Fibroblast of villous mesenchyme (primary cell): ENCODE data around the gene C16orf89. TPM values are rescaled to one million over a fixed set of nuclear protein-coding genes. Genes with fewer than 3 reads are reported as not detected.

ENCODE experiments used
- DNase-seq: peaks from one replicate; pipeline ENCODE4 v3.0.0-alpha.2; 2010; ENCODE audit warnings: low read depth
- H3K4me3 ChIP-seq: 2 replicates; pipeline ENCODE4 v1.5.1; 2011; ENCODE audit warnings: low read depth, mild to moderate bottlenecking, low read length
- total RNA-seq: library from RNA; depleted of rRNA; stranded (reverse); fragments of >200 nt; gene quantifications from 2 replicates; pipeline ENCODE4 v1.2.3, GENCODE V29; 2012
- TF ChIP-seq, protein P1 (sequence below): IDR thresholded peaks from 2 replicates; pipeline ENCODE4 v1.5.1; 2012; ENCODE audit warnings: low read depth, mild to moderate bottlenecking, low read length; ENCODE audit not compliant: insufficient read depth

Gene C16orf89
- total RNA-seq, 1 donor = not detected

DNA sequence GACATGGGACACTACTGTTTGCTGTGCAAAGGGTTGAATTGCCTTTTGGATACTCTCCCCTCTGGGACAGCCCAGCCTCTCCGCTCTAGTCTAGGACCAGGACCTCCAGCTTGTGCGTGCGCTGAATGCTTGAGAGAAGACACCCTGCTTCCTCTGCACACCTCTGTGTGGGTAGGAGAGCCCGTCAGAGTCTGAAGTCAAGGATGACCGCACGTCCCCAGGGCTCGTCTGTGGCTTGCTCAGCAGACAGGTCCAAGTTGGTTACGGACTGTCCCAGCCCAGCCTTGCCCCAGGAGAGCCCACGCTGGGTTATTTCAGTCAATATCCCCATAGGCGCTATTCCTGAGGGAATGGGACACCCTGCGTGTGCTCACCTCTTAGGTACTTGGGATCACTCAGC is 3.7 kb downstream of the C16orf89 start:
- TF ChIP-seq, protein P1, sequence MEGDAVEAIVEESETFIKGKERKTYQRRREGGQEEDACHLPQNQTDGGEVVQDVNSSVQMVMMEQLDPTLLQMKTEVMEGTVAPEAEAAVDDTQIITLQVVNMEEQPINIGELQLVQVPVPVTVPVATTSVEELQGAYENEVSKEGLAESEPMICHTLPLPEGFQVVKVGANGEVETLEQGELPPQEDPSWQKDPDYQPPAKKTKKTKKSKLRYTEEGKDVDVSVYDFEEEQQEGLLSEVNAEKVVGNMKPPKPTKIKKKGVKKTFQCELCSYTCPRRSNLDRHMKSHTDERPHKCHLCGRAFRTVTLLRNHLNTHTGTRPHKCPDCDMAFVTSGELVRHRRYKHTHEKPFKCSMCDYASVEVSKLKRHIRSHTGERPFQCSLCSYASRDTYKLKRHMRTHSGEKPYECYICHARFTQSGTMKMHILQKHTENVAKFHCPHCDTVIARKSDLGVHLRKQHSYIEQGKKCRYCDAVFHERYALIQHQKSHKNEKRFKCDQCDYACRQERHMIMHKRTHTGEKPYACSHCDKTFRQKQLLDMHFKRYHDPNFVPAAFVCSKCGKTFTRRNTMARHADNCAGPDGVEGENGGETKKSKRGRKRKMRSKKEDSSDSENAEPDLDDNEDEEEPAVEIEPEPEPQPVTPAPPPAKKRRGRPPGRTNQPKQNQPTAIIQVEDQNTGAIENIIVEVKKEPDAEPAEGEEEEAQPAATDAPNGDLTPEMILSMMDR = no peak
- DNase-seq = no peak
- no peak overlapping the region for H3K4me3 ChIP-seq

DNA sequence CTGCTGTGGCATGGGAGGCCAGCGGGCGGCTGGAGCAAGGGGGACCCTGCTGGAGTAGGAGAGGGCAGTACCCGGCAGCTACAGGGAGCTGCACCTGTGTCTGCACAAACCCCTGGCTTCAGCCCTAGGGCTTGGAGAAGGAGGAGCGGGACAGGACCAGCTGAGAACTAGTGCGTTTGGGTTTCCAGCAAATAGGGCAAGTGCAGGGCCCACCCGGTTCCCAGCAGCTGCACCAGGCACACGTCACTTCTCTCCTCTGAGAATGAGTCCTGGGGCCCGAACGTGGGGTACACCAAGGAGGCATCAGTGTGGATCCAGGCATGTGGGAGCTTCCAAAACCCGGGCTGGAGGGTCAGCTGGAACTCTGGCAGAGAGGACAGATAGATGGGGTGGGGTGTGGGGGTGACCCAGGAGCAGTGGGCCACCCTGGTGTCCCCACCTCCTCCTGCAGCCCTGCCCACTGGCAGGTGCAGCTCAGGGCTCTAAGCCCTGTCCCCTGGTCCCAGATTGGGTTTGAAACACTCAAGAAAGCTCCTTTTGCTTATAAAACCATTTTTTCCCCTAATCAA is 5.6 kb downstream of the C16orf89 start:
- no peak overlapping the region for H3K4me3 ChIP-seq
- TF ChIP-seq, protein P1 = no peak
- DNase-seq = no peak

DNA sequence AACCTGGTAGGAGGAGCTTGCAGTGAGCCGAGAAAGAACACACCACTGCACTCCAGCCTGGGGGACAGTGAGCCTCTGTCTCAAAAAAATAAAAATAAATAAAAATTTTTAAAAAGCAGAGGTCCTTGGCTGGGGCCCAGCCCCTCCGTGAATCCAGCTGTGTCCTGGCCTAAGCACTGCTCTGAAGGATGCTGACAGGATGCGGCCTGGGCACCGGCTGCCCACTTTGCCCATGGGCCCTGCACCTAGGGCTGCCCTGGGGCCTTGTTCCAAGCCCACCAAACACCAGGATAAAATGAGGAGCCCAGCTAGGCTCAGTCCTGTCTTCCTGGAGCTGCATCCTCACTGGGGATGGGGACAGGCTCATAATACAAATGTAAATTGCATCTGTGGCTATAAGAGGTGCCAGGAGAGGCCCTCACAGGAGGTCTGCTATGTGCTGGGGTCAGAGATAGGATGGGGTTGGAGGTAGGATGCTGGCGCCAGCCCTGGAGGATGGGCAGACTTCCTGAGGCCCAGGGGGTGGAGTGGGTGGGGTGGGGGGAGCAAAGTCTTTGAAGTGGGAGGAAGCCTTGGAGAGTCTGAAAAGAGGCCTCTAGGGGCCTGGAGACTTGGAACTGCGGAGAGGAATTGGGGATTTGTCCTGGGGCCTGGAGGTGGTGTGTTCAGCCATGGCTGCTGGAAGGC is 6.2 kb downstream of the C16orf89 start:
- no peak overlapping the region for H3K4me3 ChIP-seq
- no peak for DNase-seq
- TF ChIP-seq, protein P1 = no peak

DNA sequence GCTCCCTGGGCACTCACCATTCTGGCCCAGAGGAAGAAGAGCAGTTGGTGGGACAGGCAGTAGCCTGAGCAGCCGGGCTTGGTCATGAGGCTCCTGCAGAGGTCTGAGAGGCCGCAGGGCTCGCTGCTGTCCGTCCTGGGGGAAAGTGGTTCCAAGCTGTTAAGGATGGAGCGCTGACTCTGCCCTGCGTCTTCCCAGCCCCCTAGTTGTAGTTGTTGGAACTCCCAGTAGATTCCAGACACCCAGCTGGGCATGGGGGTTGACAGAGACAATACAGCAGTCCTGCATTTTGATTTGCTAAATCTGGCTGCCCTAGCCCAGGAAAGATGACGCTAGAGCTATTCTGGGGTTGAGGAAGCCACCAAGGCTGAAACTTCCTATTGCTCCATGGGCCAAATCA is 7.3 kb downstream of the C16orf89 start:
- TF ChIP-seq, protein P1 = peak; percentile 36
- DNase-seq = no peak
- H3K4me3 ChIP-seq = no peak overlapping the region

DNA sequence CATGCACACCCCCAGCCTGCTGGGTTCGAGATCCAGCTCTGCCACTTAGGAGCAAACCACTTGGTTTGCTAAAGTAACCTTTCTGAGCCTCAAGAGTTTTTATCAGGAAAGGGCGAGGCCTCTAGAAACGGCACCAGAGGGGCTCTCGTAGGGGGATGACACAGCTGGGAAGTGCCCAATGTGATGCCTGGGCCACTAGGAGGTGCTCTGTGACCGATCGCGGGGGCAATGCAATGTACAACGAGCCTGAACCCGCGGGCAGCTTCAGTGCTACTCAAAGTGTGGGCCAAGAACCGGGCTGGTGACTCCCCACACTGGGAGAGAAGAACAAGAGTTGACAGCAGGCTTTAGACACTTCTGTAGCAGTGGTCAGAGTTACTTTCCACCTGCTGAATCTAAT is 9.4 kb downstream of the C16orf89 start:
- TF ChIP-seq, protein P1 = peak; percentile 56
- H3K4me3 ChIP-seq = no peak overlapping the region
- DNase-seq = no peak

DNA sequence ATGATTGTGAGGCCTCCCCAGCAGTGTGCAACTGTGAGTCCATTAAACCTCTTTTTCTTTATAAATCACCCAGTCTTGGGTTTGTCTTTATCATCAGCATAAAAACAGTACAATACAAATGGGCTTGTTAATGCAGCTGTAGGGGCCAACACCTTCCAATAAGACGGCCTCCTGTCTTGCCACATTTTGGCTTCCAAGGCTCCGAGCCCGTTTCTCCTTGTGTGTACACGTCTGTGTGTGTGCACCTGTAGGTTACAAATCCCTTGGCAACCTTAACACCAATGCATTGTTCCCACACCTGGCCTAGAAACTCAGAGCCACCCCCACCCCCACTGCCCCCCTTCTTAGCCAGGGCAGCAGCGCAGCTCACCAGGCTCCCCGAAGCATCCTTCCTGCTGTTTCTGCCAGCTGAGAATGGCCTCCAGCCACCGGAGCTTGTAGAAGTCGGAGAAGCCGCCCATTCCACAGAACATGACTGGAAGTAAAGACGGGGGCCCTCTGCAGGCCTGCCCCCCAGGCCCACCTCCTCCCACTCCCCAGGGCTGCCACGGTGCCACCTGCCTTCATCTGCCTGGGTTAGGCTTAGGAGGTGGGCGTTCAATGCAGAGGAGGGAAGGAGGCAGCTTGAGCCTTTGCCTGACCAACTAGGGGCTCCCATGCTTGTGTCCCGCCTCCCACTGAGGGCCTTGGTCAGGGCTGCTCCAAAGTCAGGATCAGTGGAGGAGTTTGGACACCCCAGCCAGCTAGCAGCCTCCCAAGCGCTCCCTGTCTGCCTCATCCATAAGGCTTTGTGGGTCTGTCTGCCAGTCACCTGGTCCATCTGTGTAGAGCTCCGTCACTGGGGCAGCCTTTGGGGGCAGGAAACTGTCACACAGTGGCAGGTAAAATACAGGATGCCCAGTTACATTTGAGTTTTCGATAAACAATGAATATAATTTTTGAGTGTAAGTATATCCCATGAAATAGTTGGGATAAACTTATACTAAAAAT is 10.6 kb downstream of the C16orf89 start:
- TF ChIP-seq, protein P1 = no peak
- no peak overlapping the region for H3K4me3 ChIP-seq
- no peak for DNase-seq
